OCI-LY3 (cell line): Measurements from ENCODE around the gene ACSL6.

Experiments used
- H2AFZ ChIP-seq: fragments of 200-600, 300-600 bp; shearing (Covaris generic); 2 replicates; pipeline ENCODE4 v1.6.0; 2014; ENCODE audit warnings: antibody characterized with exemption, low read depth, low read length
- H3K27ac ChIP-seq: fragments of 200-600, 300-600 bp; sonication (generic); 2 replicates; pipeline ENCODE4 v1.5.1; 2014; ENCODE audit warnings: mild to moderate bottlenecking, low read length, moderate library complexity, mixed read lengths
- H3K27me3 ChIP-seq: fragments of 200-600, 300-600 bp; sonication (generic); 2 replicates; pipeline ENCODE4 v1.6.1; 2014; ENCODE audit warnings: low read depth, low read length, mixed read lengths
- H3K36me3 ChIP-seq: fragments of 200-600, 300-600 bp; sonication (generic); replicated peaks from 2 replicates; pipeline ENCODE3; 2014; ENCODE audit warnings: low read depth, low read length, mixed read lengths
- H3K4me1 ChIP-seq: fragments of 300-600, 200-600 bp; sonication (generic); 2 replicates; pipeline ENCODE4 v1.6.1; 2014; ENCODE audit warnings: low read length, mixed read lengths
- H3K4me2 ChIP-seq: fragments of 200-600, 300-600 bp; sonication (generic); 2 replicates; pipeline ENCODE4 v1.6.1; 2014; ENCODE audit warnings: low read length, mixed read lengths
- H3K4me3 ChIP-seq: fragments of 300-600, 200-600 bp; sonication (generic); 2 replicates; pipeline ENCODE4 v1.5.1; 2014; ENCODE audit warnings: antibody characterized with exemption, mild to moderate bottlenecking, low read length, moderate library complexity
- H3K79me2 ChIP-seq: fragments of 300-600, 200-600 bp; shearing (Covaris generic); 2 replicates; pipeline ENCODE4 v1.6.1; 2014; ENCODE audit warnings: mild to moderate bottlenecking, low read length, mixed read lengths
- H3K9ac ChIP-seq: fragments of 300-600, 200-600 bp; shearing (Covaris generic); 2 replicates; pipeline ENCODE4 v1.6.0; 2014; ENCODE audit warnings: mild to moderate bottlenecking, low read length, moderate library complexity
- H3K9me3 ChIP-seq: fragments of 200-600, 300-600 bp; shearing (Covaris generic); 2 replicates; pipeline ENCODE4 v1.6.1; 2014; ENCODE audit warnings: low read length, mixed read lengths; ENCODE audit not compliant: insufficient read depth
- H4K20me1 ChIP-seq: fragments of 200-600, 300-600 bp; sonication (generic); 2 replicates; pipeline ENCODE4 v1.6.1; 2016; ENCODE audit warnings: low read length, mixed read lengths; ENCODE audit not compliant: insufficient read depth
- CTCF ChIP-seq: fragments of 200-600, 300-600 bp; sonication (generic); IDR thresholded peaks from 2 replicates; pipeline ENCODE4 v1.5.1; 2014; ENCODE audit warnings: antibody characterized with exemption, low read length, low read depth
- EZH2phosphoT487 ChIP-seq: fragments of 200-600 bp; shearing (Covaris generic); IDR thresholded peaks from 2 replicates; pipeline ENCODE4 v1.6.1; 2018; ENCODE audit warnings: antibody characterized with exemption, mixed run types, low read depth

Gene ACSL6

GRCh38 chr5:132054697-132055440 is 43.4 kb upstream of the ACSL6 start:
- no peak overlapping the region for H3K4me3 ChIP-seq
- TF ChIP-seq CTCF: no peak
- H3K9me3 ChIP-seq: no peaks in the 10 kb centered on the region
- H3K27me3 ChIP-seq: peaks cover 2% of the 10 kb centered on the region; the same call in 1 of the 2 replicates
- H3K36me3 ChIP-seq: no peaks in the 10 kb centered on the region
- H3K9ac ChIP-seq: no peak overlapping the region
- H3K27ac ChIP-seq: no peak overlapping the region
- no peaks in the 10 kb centered on the region for H3K4me1 ChIP-seq
- H2AFZ ChIP-seq: no peak overlapping the region
- no peaks in the 10 kb centered on the region for H3K79me2 ChIP-seq
- no peaks in the 10 kb centered on the region for H4K20me1 ChIP-seq
- no peak overlapping the region for H3K4me2 ChIP-seq

- Histone ChIP-seq H2AFZ (no peak overlapping the region), H3K4me3 (no peak overlapping the region), H3K9me3 (no peaks in the 10 kb centered on the region), H3K27ac (no peak overlapping the region), H3K4me1 (no peaks in the 10 kb centered on the region), H4K20me1 (no peaks in the 10 kb centered on the region), H3K79me2 (no peaks in the 10 kb centered on the region), H3K4me2 (no peak overlapping the region), H3K27me3 (peaks cover 2% of the 10 kb centered on the region; the same call in 1 of the 2 replicates), H3K36me3 (no peaks in the 10 kb centered on the region), H3K9ac (no peak overlapping the region)
- TF ChIP-seq EZH2phosphoT487 (no peak), CTCF (no peak)
Measured at GRCh38 chr5:132054031-132054696, 42.7 kb upstream of the ACSL6 start.

- Histone ChIP-seq H2AFZ (no peak overlapping the region), H3K9ac (no peak overlapping the region), H3K9me3 (no peaks in the 10 kb centered on the region), H3K4me2 (no peak overlapping the region), H3K36me3 (no peaks in the 10 kb centered on the region), H3K4me1 (no peaks in the 10 kb centered on the region), H3K4me3 (no peak overlapping the region), H4K20me1 (no peaks in the 10 kb centered on the region), H3K27me3 (peaks cover 2% of the 10 kb centered on the region), H3K79me2 (no peaks in the 10 kb centered on the region), H3K27ac (no peak overlapping the region)
- TF ChIP-seq EZH2phosphoT487 (no peak), CTCF (no peak)
Measured at GRCh38 chr5:132053483-132053882, 42.0 kb upstream of the ACSL6 start.

- TF ChIP-seq CTCF (no peak), EZH2phosphoT487 (no peak)
- H3K9ac ChIP-seq: no peak overlapping the region
- no peak overlapping the region for H3K4me2 ChIP-seq
- no peak overlapping the region for H2AFZ ChIP-seq
- H3K27ac ChIP-seq: no peak overlapping the region
- no peaks in the 10 kb centered on the region for H3K36me3 ChIP-seq
- no peaks in the 10 kb centered on the region for H4K20me1 ChIP-seq
- no peaks in the 10 kb centered on the region for H3K9me3 ChIP-seq
- peaks cover 2% of the 10 kb centered on the region for H3K27me3 ChIP-seq
- H3K79me2 ChIP-seq: no peaks in the 10 kb centered on the region
- no peak overlapping the region for H3K4me3 ChIP-seq
- no peaks in the 10 kb centered on the region for H3K4me1 ChIP-seq
Measured at GRCh38 chr5:132052520-132052919, 41.1 kb upstream of the ACSL6 start.
